Measurements from ENCODE around the gene TNS3. TPM values are rescaled to one million over a fixed set of nuclear protein-coding genes. Genes with fewer than 3 reads are reported as not detected.

TNS3 gene
- total RNA-seq, 5 donors from 2014 or later (not counting 1 experiment from before 2014, with no cell fraction given): 0.58 to 3.7 (median 2.0) TPM

DNA sequence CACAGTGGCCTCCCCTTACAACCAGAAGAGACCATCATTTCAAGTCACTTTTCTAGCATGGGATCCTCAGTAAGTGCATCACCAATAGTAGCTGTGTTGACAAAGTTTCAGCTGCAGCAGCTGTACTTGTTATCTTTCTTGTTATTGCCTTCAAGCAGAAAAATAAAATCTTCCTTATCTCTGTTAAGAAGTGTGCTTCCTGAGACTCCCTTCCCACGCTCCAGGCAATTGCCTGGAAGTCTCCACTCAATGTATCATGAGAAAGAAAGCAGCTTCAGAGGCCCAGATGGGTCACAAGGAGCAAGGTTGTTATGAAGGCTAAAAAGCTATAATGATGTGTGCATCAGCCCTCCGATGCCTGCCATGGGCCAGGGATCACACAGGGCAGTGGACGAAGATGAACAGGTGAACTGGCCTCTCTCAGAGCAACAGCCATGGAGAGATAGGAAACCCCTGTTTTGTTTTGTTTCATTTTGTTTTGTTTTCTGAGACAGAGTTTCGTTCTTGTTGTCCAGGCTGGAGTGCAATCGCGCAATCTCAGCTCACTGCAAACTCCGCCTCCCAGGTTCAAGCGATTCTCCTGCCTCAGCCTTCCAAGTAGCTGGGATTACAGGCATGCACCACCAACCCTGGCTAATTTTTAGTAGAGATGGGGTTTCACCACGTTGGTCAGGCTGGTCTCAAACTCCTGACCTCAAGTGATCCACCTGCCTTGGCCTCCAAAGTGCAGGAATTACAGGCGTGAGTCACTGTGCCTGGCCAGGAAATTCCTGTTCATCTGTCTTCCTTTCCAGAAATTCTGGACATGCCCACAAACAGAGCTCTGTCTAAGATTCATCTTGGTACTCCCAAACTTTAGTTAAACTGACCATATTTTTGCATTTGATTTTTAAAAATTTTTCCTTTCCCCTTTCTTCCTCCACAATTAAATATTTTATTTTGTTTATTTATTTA is 340.5 kb downstream of the TNS3 start:
- POLR2A ChIA-PET: interaction anchor here (0.6 to 0.7 kb wide), 2 partner anchors 10 to 12 kb away, joined by 4 to 8 read pairs; no protein-coding TSS in a partner anchor
- H3K27ac Mint-ChIP-seq: no peak overlapping the region
- Histone ChIP-seq H3K36me3 (ENCODE audit: control insufficient read depth in 2 of 2, extremely low read depth in 1 of 2, insufficient read depth in 1 of 2, low read length in 1 of 2) (no peaks in the 10 kb centered on the region), H3K9me3 (no peaks in the 10 kb centered on the region), H3K4me1 (ENCODE audit: control insufficient read depth in 1 of 2, extremely low read depth in 1 of 2, insufficient read depth in 2 of 2, low read length in 2 of 2) (no peaks in the 10 kb centered on the region), H3K27ac (ENCODE audit: low read length) (no peak overlapping the region), H3K27me3 (replicated peaks in 1 of 2; ENCODE audit: control insufficient read depth in 2 of 2, extremely low read depth in 1 of 2, insufficient read depth in 2 of 2, low read length in 1 of 2) (peaks cover 0 to 4% of the 10 kb centered on the region in 2 experiments), H3K4me3 (ENCODE audit: control insufficient read depth in 1 of 2, extremely low read depth in 1 of 2, low read length in 1 of 2) (no peak overlapping the region)
- no peak overlapping the region for H3K4me3 Mint-ChIP-seq
- CTCF ChIA-PET: interaction anchor here (0.6 to 0.7 kb wide), 2 partner anchors 10 to 26 kb away, joined by 3 to 6 read pairs; no protein-coding TSS in a partner anchor
- no peaks in the 10 kb centered on the region for H3K4me1 Mint-ChIP-seq
- DNase-seq: no peak
- no peaks in the 10 kb centered on the region for H3K27me3 Mint-ChIP-seq
- no peaks in the 10 kb centered on the region for H3K36me3 Mint-ChIP-seq
- no peaks in the 10 kb centered on the region for H3K9me3 Mint-ChIP-seq
- no peak for ATAC-seq (replicated peaks in 1 of 4)
- WGBS (ENCODE audit: insufficient coverage): 84% methylated on average over 8 of the region's 10 CpGs

DNA sequence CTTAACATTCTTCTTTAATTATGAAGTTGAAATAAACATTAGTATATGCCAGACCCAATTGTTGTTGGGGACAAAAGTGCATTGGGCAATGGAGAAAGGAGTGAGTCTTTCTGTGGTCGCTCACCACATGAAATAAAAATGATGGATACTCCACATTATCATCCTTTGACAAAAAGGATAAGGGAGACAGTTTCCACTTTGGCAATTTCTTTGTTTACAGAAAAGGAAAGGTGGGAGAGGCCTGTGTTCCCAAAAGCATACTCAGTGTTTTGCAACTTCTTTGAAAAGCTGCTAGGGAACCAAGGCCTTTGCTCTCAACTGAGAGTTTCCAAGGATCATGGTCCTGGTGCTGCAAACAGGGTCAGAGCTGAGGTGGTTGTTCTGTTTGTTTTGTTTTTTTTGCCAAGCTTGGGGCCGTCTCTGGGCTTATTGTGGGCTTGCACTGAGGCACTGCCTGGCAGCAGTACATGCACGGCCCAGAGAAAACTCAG is 341.9 kb downstream of the TNS3 start:
- H3K27me3 ChIP-seq (replicated peaks in 1 of 2; ENCODE audit: control insufficient read depth in 2 of 2, extremely low read depth in 1 of 2, insufficient read depth in 2 of 2, low read length in 1 of 2): peaks cover 0 to 4% of the 10 kb centered on the region in 2 experiments
- no peak overlapping the region for H3K4me3 ChIP-seq (ENCODE audit: control insufficient read depth in 1 of 2, extremely low read depth in 1 of 2, low read length in 1 of 2)
- no peak for ATAC-seq (replicated peaks in 1 of 4)
- H3K36me3 ChIP-seq (ENCODE audit: control insufficient read depth in 2 of 2, extremely low read depth in 1 of 2, insufficient read depth in 1 of 2, low read length in 1 of 2): no peaks in the 10 kb centered on the region
- 55% methylated on average over 2 of the region's 3 CpGs for WGBS (ENCODE audit: insufficient coverage)
- H3K9me3 ChIP-seq: no peaks in the 10 kb centered on the region
- Mint-ChIP-seq H3K9me3 (no peaks in the 10 kb centered on the region), H3K4me3 (no peak overlapping the region), H3K4me1 (no peaks in the 10 kb centered on the region), H3K27ac (no peak overlapping the region), H3K36me3 (no peaks in the 10 kb centered on the region), H3K27me3 (no peaks in the 10 kb centered on the region)
- H3K27ac ChIP-seq (ENCODE audit: low read length): no peak overlapping the region
- CTCF ChIA-PET: no interaction called here
- POLR2A ChIA-PET: no interaction called here
- no peak for DNase-seq
- no peaks in the 10 kb centered on the region for H3K4me1 ChIP-seq (ENCODE audit: control insufficient read depth in 1 of 2, extremely low read depth in 1 of 2, insufficient read depth in 2 of 2, low read length in 2 of 2)

DNA sequence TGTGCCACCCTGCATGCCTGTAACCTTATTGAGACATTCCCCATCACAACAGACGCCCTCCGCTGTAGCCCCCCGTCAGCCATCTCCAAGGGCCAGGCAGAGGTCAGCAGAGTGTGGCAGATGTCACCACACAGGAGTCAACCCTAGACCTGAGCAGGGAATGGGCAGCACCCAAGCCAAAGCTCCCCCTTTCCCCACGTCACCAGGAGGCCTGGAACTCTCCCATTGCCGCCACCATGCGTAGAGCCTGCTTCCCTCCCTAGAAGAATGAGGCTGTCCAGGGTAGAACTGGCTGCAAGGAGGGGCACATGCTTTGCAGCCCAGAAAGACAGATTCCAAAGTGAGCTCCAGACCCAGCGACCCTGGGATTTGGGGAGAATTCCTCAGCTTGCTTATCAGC is 342.9 kb downstream of the TNS3 start:
- Histone ChIP-seq H3K4me1 (ENCODE audit: control insufficient read depth in 1 of 2, extremely low read depth in 1 of 2, insufficient read depth in 2 of 2, low read length in 2 of 2) (no peaks in the 10 kb centered on the region), H3K4me3 (ENCODE audit: control insufficient read depth in 1 of 2, extremely low read depth in 1 of 2, low read length in 1 of 2) (no peak overlapping the region), H3K9me3 (no peaks in the 10 kb centered on the region), H3K27me3 (replicated peaks in 1 of 2; ENCODE audit: control insufficient read depth in 2 of 2, extremely low read depth in 1 of 2, insufficient read depth in 2 of 2, low read length in 1 of 2) (peaks cover 0 to 4% of the 10 kb centered on the region in 2 experiments), H3K27ac (ENCODE audit: low read length) (no peak overlapping the region), H3K36me3 (ENCODE audit: control insufficient read depth in 2 of 2, extremely low read depth in 1 of 2, insufficient read depth in 1 of 2, low read length in 1 of 2) (no peaks in the 10 kb centered on the region)
- Mint-ChIP-seq H3K27ac (no peak overlapping the region), H3K4me1 (no peaks in the 10 kb centered on the region), H3K27me3 (no peaks in the 10 kb centered on the region), H3K9me3 (no peaks in the 10 kb centered on the region), H3K4me3 (no peak overlapping the region), H3K36me3 (no peaks in the 10 kb centered on the region)
- ChIA-PET CTCF (no interaction called here), POLR2A (no interaction called here)
- 88% methylated on average over 5 of the region's 7 CpGs for WGBS (ENCODE audit: insufficient coverage)
- DNase-seq: no peak
- no peak for ATAC-seq (replicated peaks in 1 of 4)

DNA sequence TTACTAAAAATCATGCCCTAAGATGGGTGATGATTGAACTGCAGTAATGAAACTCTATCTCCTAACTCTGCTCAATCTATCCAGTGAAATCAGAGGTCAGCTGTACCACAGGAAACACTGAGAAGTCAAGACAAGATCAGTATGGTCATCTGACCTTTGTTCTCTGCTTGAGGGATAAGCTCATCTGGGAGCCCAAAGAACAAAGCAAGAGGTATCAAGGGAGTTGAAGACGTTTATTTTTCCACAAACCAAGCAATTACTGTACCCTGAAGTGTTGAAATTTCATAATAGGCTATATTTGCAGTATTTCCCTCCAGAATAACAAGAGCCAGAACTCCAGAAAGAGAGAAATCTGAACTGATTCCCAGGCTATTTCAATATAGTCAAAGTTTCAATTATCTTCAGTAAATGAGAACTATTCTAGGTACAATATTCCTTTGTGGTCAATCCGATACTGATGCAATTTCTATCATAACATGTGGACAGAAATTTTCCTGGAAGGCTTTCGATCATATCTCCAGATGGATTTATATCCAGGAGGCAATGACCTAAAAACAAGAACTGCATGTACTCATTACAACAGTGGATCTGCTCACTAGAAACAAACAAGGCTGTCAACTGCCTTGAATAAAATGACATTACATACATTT is 345.3 kb downstream of the TNS3 start:
- no peak overlapping the region for H3K4me3 ChIP-seq (ENCODE audit: control insufficient read depth in 1 of 2, extremely low read depth in 1 of 2, low read length in 1 of 2)
- peaks cover 0 to 4% of the 10 kb centered on the region in 2 experiments for H3K27me3 ChIP-seq (replicated peaks in 1 of 2; ENCODE audit: control insufficient read depth in 2 of 2, extremely low read depth in 1 of 2, insufficient read depth in 2 of 2, low read length in 1 of 2)
- no peaks in the 10 kb centered on the region for H3K36me3 Mint-ChIP-seq
- POLR2A ChIA-PET: no interaction called here
- H3K36me3 ChIP-seq (ENCODE audit: control insufficient read depth in 2 of 2, extremely low read depth in 1 of 2, insufficient read depth in 1 of 2, low read length in 1 of 2): no peaks in the 10 kb centered on the region
- no peaks in the 10 kb centered on the region for H3K4me1 ChIP-seq (ENCODE audit: control insufficient read depth in 1 of 2, extremely low read depth in 1 of 2, insufficient read depth in 2 of 2, low read length in 2 of 2)
- no peaks in the 10 kb centered on the region for H3K9me3 ChIP-seq
- no peaks in the 10 kb centered on the region for H3K27me3 Mint-ChIP-seq
- H3K9me3 Mint-ChIP-seq: no peaks in the 10 kb centered on the region
- H3K27ac ChIP-seq (ENCODE audit: low read length): no peak overlapping the region
- CTCF ChIA-PET: interaction anchor here in 1 of 2 donors (0.6 kb wide), 1 partner anchor 1455 kb away, joined by 4 read pairs; no protein-coding TSS in a partner anchor
- H3K27ac Mint-ChIP-seq: no peak overlapping the region
- H3K4me3 Mint-ChIP-seq: no peak overlapping the region
- DNase-seq (no peak), ATAC-seq (replicated peaks in 1 of 4) (no peak)
- H3K4me1 Mint-ChIP-seq: no peaks in the 10 kb centered on the region
- 80% methylated on average over 2 of the region's 3 CpGs for WGBS (ENCODE audit: insufficient coverage)

DNA sequence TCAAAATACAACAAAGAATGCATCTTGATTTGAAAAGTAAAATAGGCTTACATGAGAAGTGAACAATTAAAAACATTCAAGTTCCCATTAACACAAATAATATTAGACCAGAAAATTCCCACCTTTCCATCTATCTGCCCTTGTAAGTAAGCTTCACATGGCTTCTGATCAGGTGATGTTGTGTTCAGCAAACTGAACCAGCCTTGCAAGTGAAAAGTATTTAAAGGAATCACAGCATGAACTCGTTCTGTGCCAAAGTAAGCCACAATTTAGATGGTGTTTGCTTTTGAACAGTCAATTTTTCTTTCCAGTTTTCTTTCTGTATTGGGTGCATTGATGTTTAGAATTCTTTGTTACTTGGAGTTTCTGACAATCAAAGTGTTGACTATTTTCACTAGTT is 347.9 kb downstream of the TNS3 start:
- Mint-ChIP-seq H3K27ac (no peak overlapping the region), H3K4me3 (no peak overlapping the region), H3K36me3 (no peaks in the 10 kb centered on the region), H3K9me3 (no peaks in the 10 kb centered on the region), H3K27me3 (peaks cover under 1% of the 10 kb centered on the region in 2 donors), H3K4me1 (no peaks in the 10 kb centered on the region)
- DNase-seq: no peak
- no peak overlapping the region for H3K27ac ChIP-seq (ENCODE audit: low read length)
- H3K4me1 ChIP-seq (ENCODE audit: control insufficient read depth in 1 of 2, extremely low read depth in 1 of 2, insufficient read depth in 2 of 2, low read length in 2 of 2): no peaks in the 10 kb centered on the region
- WGBS (ENCODE audit: insufficient coverage): 17% methylated on average over 1 of the region's 1 CpG
- ATAC-seq (replicated peaks in 1 of 4): no peak
- ChIA-PET POLR2A (no interaction called here), CTCF (no interaction called here)
- H3K27me3 ChIP-seq (replicated peaks in 1 of 2; ENCODE audit: control insufficient read depth in 2 of 2, extremely low read depth in 1 of 2, insufficient read depth in 2 of 2, low read length in 1 of 2): peaks cover 0 to 3% of the 10 kb centered on the region in 2 experiments
- no peaks in the 10 kb centered on the region for H3K9me3 ChIP-seq
- no peaks in the 10 kb centered on the region for H3K36me3 ChIP-seq (ENCODE audit: control insufficient read depth in 2 of 2, extremely low read depth in 1 of 2, insufficient read depth in 1 of 2, low read length in 1 of 2)
- no peak overlapping the region for H3K4me3 ChIP-seq (ENCODE audit: control insufficient read depth in 1 of 2, extremely low read depth in 1 of 2, low read length in 1 of 2)

DNA sequence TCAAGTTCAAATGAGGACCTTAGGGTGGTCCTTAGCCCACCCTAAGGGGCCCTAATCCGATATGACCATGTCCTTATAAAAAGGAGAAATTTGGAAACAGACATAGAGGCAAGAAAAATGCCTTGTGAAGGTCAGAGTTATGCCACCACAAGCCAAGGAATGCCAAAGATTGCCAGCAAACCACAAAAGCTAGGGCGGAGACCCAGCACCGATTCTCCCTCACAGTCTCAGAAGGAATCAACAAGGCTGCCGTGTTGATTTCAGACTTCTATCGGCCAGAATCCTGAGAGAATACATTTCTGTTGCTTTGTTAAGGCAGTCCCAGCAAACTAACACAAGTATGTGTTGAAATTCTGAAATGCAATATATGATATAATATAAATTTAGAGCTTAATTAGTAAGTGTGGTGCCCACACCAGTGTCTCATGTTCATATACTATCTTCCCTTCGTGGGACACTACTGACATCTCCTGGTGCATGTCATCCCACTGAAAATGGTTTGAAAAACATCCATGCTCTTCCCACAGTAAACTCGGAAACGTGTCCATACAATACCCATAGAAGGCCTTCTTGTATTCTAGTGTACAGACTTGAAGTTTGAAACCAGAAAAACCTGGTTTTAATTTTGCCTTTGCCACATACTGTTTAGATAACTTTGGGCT is 349.0 kb downstream of the TNS3 start:
- CTCF ChIA-PET: no interaction called here
- H3K27me3 Mint-ChIP-seq: peaks cover 2 to 3% of the 10 kb centered on the region in 2 donors

More for the DNA sequence above, 349.0 kb downstream of the TNS3 start:
- H3K9me3 ChIP-seq: no peaks in the 10 kb centered on the region
- H3K9me3 Mint-ChIP-seq: no peaks in the 10 kb centered on the region
- peaks cover 0 to 4% of the 10 kb centered on the region in 2 experiments for H3K27me3 ChIP-seq (replicated peaks in 1 of 2; ENCODE audit: control insufficient read depth in 2 of 2, extremely low read depth in 1 of 2, insufficient read depth in 2 of 2, low read length in 1 of 2)
- WGBS (ENCODE audit: insufficient coverage): 100% methylated on average over 1 of the region's 8 CpGs
- DNase-seq (no peak), ATAC-seq (replicated peaks in 1 of 4) (no peak)
- no peak overlapping the region for H3K27ac Mint-ChIP-seq
- no peaks in the 10 kb centered on the region for H3K36me3 Mint-ChIP-seq
- no peak overlapping the region for H3K27ac ChIP-seq (ENCODE audit: low read length)
- no peak overlapping the region for H3K4me3 Mint-ChIP-seq
- H3K4me3 ChIP-seq (ENCODE audit: control insufficient read depth in 1 of 2, extremely low read depth in 1 of 2, low read length in 1 of 2): no peak overlapping the region
- no peaks in the 10 kb centered on the region for H3K36me3 ChIP-seq (ENCODE audit: control insufficient read depth in 2 of 2, extremely low read depth in 1 of 2, insufficient read depth in 1 of 2, low read length in 1 of 2)
- no peaks in the 10 kb centered on the region for H3K4me1 ChIP-seq (ENCODE audit: control insufficient read depth in 1 of 2, extremely low read depth in 1 of 2, insufficient read depth in 2 of 2, low read length in 2 of 2)
- H3K4me1 Mint-ChIP-seq: no peaks in the 10 kb centered on the region
- POLR2A ChIA-PET: no interaction called here
